GM21390 (cell line): ENCODE results near the gene COL27A1.

Experiments
- ATAC-seq: cut with Tn5 transposase; IDR thresholded peaks from one replicate; pipeline ENCODE4 v1.9.1; 2021; ENCODE audit not compliant: unreplicated experiment

The COL27A1 gene

GRCh38 chr9:114299286-114300152, 144.2 kb downstream of the COL27A1 start:
- no peak for ATAC-seq

- no peak for ATAC-seq
Measured at GRCh38 chr9:114300153-114300845, 145.0 kb downstream of the COL27A1 start.

DNA sequence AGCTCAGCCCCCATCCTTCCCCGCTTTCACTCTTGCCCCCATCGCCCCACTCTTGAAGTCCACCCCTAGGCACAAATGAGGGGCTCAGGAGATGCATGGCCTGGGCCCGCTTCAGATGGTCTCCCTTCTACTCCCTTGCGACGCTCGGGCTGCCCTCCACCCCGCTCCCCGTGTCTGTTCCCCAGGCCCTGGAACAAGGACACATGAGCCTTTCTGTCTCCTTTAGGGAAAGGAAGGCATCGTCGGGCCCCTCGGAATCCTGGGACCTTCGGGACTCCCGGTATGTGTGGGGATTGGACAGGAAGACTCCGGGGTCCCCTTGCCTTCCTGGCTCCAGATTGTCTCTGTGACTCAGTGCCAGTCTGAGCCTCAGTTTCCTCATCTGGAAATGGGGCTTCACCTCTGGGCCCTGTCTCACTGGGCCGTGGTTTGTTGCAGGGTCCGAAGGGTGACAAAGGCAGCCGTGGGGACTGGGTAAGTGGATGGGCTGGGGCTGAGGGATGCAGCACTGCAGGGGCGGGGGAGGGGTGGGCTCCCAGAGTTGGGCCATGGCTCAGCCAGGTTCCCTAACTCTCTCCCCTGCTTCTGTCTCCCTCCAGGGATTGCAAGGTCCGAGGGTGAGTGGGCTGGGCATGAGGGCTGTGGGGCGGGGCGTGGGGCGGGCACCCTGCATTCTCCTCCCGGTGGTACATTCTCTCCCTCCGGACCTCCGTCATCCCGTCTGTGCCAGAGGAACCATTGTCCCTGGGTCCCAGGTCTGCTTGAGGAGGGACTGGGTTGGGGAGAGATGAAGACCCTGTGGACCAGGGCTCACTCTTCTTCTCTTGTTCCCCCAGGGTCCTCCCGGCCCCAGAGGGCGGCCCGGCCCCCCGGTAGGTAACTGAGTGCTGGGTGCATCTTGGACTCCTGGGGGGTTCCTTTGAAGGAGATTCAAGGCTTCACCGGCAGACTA, 145.8 kb downstream of the COL27A1 start:
- ATAC-seq: no peak

- no peak for ATAC-seq
Measured at GRCh38 chr9:114301798-114302565, 146.6 kb downstream of the COL27A1 start.

GRCh38 chr9:114302727-114303126, 147.4 kb downstream of the COL27A1 start:
- ATAC-seq: no peak

GRCh38 chr9:114303571-114303970, 148.2 kb downstream of the COL27A1 start:
- no peak for ATAC-seq

- ATAC-seq: no peak
Measured at GRCh38 chr9:114303977-114304376, 148.6 kb downstream of the COL27A1 start.

- no peak for ATAC-seq
Measured at GRCh38 chr9:114304416-114305188, 149.3 kb downstream of the COL27A1 start.

- no peak for ATAC-seq
Measured at GRCh38 chr9:114307899-114308267, 152.5 kb downstream of the COL27A1 start.

DNA sequence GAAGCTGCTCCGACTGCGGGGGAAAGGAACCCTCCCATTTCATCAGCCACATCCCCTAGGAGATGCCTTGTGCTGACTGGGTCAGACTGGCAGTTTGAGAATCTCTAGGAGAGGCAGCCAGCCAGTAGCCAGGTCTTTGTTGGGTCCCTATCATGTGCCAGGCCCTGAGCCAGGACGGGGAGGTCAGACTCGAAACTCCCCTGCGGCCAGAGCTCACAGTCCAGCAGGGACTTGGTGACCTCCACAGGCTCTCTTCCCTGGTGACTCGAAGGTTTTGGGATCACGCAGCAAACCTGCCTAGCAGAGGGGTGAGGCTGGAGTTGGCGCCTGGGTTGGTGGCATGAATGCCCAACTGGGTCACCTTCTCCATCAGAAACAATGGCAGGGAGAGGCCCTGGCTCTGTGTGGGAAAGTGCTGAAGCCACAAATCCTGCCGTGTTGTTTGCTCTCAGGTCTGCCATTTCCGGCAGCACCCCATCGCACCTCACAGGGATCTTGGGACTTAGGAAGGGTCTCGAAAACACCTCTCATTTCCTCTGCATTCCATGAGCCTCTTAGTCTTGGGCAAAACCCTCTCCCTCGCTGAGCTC, 153.1 kb downstream of the COL27A1 start:
- ATAC-seq: no peak

GRCh38 chr9:114309096-114309495, 153.8 kb downstream of the COL27A1 start:
- no peak for ATAC-seq

DNA sequence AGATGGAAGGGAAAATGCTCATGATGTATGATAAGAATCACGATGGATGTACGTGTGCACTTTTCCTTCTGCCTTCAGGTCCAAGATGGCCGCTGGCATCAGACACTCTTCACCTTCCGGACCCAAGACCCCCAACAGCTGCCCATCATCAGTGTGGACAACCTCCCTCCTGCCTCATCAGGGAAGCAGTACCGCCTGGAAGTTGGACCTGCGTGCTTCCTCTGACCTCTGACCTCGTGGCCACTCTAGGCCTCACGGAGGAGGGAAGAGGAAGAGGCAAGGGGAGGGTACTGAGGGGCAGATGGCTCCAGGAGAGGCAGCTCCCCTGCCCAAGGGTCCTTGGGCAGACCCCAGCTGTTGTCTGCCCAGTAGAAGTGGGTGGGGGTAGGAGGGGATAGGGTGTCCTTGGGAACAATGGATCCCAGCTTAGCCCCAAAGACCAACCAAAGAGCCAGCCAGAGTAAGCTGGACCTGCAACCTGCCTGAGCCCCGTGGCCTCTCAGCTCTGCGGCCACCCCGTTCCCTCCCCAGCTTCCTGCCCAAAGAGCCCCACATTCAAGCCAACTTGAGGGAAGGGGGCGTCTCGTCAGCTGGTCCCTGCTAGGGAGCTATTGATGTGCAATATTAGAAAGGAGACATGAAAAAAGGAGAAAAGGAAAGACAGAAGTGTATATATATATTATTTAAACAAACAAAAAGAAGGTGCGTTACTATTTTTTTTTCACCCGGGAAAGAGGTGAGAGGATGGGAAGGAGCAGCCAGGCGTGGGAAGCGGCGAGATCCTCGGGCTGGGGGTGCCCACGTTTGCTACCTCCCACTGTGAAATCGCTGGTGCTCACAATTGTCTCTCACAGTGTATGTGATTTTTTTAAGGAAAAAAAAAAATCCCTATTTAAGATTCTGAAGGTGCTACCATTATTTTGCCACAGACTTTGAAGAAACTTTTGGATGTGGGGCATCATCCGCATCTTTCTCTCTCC, 155.4 kb downstream of the COL27A1 start:
- no peak for ATAC-seq

- no peak for ATAC-seq
Measured at GRCh38 chr9:114311571-114312512, 156.5 kb downstream of the COL27A1 start.

DNA sequence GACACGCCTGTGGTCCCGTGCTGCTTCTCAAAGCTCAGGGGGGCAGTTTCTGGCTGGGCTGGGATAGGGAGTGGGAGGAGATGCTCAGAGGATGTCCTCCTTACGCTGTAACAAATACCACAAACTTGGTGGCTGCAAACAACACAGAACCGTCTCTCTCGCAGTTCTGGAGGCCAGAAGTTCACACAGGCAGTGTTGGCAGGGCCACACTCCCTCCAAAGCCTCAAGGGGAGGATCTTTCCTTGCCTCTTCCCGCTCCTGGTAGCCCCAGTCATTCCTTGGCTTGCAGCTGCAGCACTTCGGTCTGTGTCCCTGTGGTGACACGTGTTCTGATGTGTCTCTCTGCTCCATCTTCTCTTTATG, 157.2 kb downstream of the COL27A1 start:
- no peak for ATAC-seq

DNA sequence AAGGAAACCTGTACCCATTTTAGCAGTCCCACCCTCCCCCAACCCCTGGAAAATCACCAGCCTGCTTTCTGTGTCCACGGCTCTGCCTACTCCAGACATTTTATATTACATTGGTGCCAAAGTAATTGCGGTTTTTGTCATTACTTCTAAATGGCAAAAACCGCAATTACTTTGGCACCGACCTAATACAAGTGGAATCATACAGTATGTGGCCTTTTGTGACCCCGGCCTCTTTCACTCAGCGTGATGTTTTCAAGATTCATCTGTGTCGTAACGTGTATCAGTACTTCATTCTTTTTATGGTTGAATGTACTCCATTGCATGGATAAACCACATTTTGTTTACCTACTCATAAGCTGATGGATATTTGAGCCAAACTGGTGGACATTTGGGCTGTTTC, 157.8 kb downstream of the COL27A1 start:
- ATAC-seq: no peak

DNA sequence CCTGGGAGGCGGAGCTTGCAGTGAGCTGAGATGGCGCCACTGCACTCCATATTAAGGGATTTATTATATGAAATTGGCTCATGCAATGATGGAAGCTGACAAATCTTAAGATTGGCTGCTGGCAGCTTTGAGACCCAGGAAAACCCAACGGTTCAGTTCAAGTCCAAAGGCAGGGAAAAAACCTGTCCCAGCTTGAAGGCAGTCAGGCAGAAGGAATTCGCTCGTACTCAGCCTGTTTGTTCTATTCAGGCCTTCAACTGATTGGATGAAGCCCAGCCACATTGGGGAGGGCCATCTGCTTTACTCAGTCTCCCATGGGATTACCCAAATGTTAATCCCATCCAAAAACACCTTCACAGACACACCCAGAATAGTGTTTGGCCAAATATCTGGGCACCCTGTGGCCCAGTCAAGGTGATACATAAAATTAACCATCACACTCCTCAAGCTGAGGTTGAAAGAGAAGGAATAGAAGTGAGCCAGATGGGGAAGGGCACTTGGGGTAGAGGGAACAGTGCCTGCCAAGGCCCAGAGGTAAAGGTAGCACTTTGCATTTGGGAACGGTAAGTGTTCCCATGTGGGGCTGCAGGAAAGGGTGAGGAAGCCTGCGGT, 159.0 kb downstream of the COL27A1 start:
- ATAC-seq: no peak
